DOHH2 (cell line): ENCODE measurements around the gene TXK.

Source experiments
- H3F3A ChIP-seq: fragments of 200-600 bp; sonication (generic), shearing (Covaris generic); 2 replicates; pipeline ENCODE4 v1.6.0; 2016; ENCODE audit warnings: antibody characterized with exemption, mild to moderate bottlenecking; ENCODE audit not compliant: control insufficient read depth, insufficient read depth
- H3K27ac ChIP-seq: fragments of 200-600 bp; sonication (generic); 2 replicates; pipeline ENCODE4 v1.5.1; 2014; ENCODE audit warnings: low read depth, mild to moderate bottlenecking, low read length, moderate library complexity
- H3K27me3 ChIP-seq: fragments of 200-600 bp; sonication (generic); 2 replicates; pipeline ENCODE4 v1.6.1; 2014; ENCODE audit warnings: mild to moderate bottlenecking, low read length, mixed read lengths; ENCODE audit not compliant: control insufficient read depth
- H3K36me3 ChIP-seq: fragments of 200-600 bp; sonication (generic); 2 replicates; pipeline ENCODE4 v1.6.1; 2014; ENCODE audit warnings: mild to moderate bottlenecking, low read length, moderate library complexity, mixed read lengths; ENCODE audit not compliant: control insufficient read depth
- H3K4me1 ChIP-seq: fragments of 200-600 bp; sonication (generic); 2 replicates; pipeline ENCODE4 v1.6.1; 2014; ENCODE audit warnings: mild to moderate bottlenecking, low read length, mixed read lengths; ENCODE audit not compliant: control insufficient read depth
- H3K4me2 ChIP-seq: fragments of 200-600 bp; sonication (generic); 2 replicates; pipeline ENCODE4 v1.6.0; 2014; ENCODE audit warnings: mild to moderate bottlenecking, low read length, moderate library complexity
- H3K4me3 ChIP-seq: fragments of 200-600 bp; sonication (generic); 2 replicates; pipeline ENCODE4 v1.5.1; 2014; ENCODE audit warnings: mild to moderate bottlenecking, low read length, mixed read lengths
- H3K79me2 ChIP-seq: fragments of 200-600 bp; sonication (generic); 2 replicates; pipeline ENCODE4 v1.6.1; 2014; ENCODE audit warnings: mild to moderate bottlenecking, low read length, mixed read lengths; ENCODE audit not compliant: control insufficient read depth
- H3K9me2 ChIP-seq: fragments of 200-600 bp; sonication (generic); replicated peaks from 2 replicates; pipeline ENCODE4 v1.6.1; 2014; ENCODE audit warnings: mild to moderate bottlenecking, low read length, mixed read lengths; ENCODE audit not compliant: control insufficient read depth
- H3K9me3 ChIP-seq: fragments of 200-600 bp; sonication (generic); 2 replicates; pipeline ENCODE4 v1.6.1; 2014; ENCODE audit warnings: antibody characterized with exemption, low read length, mixed read lengths; ENCODE audit not compliant: control insufficient read depth, insufficient read depth
- H4K20me1 ChIP-seq: fragments of 200-600 bp; sonication (generic); 2 replicates; pipeline ENCODE4 v1.6.0; 2014; ENCODE audit warnings: low read depth, mild to moderate bottlenecking, antibody characterized with exemption, low read length, moderate library complexity; ENCODE audit not compliant: control insufficient read depth, insufficient read depth
- CTCF ChIP-seq: fragments of 200-600 bp; sonication (generic); IDR thresholded peaks from one replicate; pipeline ENCODE4 v1.5.1; 2014; ENCODE audit warnings: antibody characterized with exemption, mild to moderate bottlenecking, low read depth, low read length; ENCODE audit not compliant: poor library complexity, severe bottlenecking
- EZH2phosphoT487 ChIP-seq: fragments of 200-600 bp; sonication (generic); IDR thresholded peaks from 2 replicates; pipeline ENCODE4 v1.6.1; 2017; ENCODE audit warnings: borderline replicate concordance, mild to moderate bottlenecking, antibody characterized with exemption, low read length, moderate library complexity, mixed read lengths

TXK gene

GRCh38 chr4:48147621-48148020, 13.6 kb upstream of the TXK start:
- Histone ChIP-seq H3K9me3 (no peaks in the 10 kb centered on the region), H3K4me3 (no peak overlapping the region), H4K20me1 (no peaks in the 10 kb centered on the region), H3K36me3 (peaks cover 57% of the 10 kb centered on the region), H3K4me1 (no peaks in the 10 kb centered on the region), H3K4me2 (no peak overlapping the region), H3K79me2 (no peaks in the 10 kb centered on the region), H3K9me2 (no peaks in the 10 kb centered on the region), H3F3A (no peaks in the 10 kb centered on the region), H3K27me3 (no peaks in the 10 kb centered on the region), H3K27ac (no peak overlapping the region)
- TF ChIP-seq CTCF, result no peak
- TF ChIP-seq EZH2phosphoT487, result no peak

GRCh38 chr4:48141048-48141447, 7.0 kb upstream of the TXK start:
- H3K36me3 ChIP-seq, result peaks cover 56% of the 10 kb centered on the region
- no peaks in the 10 kb centered on the region for H3K9me3 ChIP-seq
- H3K27ac ChIP-seq, result no peak overlapping the region
- H3K27me3 ChIP-seq, result no peaks in the 10 kb centered on the region
- TF ChIP-seq EZH2phosphoT487, result no peak
- TF ChIP-seq CTCF, result peak; percentile 47
- H3K4me2 ChIP-seq, result no peak overlapping the region
- no peaks in the 10 kb centered on the region for H3K79me2 ChIP-seq
- H3K9me2 ChIP-seq, result no peaks in the 10 kb centered on the region
- H3F3A ChIP-seq, result no peaks in the 10 kb centered on the region
- 0 out of 2 replicates have a peak, but pooled peaks cover 3% of the 10 kb centered on the region for H4K20me1 ChIP-seq
- peaks cover 26% of the 10 kb centered on the region for H3K4me1 ChIP-seq
- H3K4me3 ChIP-seq, result no peak overlapping the region

GRCh38 chr4:48139691-48140090, 5.6 kb upstream of the TXK start:
- Histone ChIP-seq H3K27ac (peak overlapping the region; percentile 37), H3K79me2 (no peaks in the 10 kb centered on the region)

More at GRCh38 chr4:48139691-48140090, 5.6 kb upstream of the TXK start:
- H3K36me3 ChIP-seq, result peaks cover 57% of the 10 kb centered on the region
- no peak for TF ChIP-seq EZH2phosphoT487
- TF ChIP-seq CTCF, result no peak
- no peaks in the 10 kb centered on the region for H3K27me3 ChIP-seq
- H4K20me1 ChIP-seq, result 0 out of 2 replicates have a peak, but pooled peaks cover 3% of the 10 kb centered on the region
- H3K4me2 ChIP-seq, result peak overlapping the region; percentile 35
- H3K4me1 ChIP-seq, result peaks cover 26% of the 10 kb centered on the region
- no peaks in the 10 kb centered on the region for H3K9me3 ChIP-seq
- no peak overlapping the region for H3K4me3 ChIP-seq
- H3K9me2 ChIP-seq, result no peaks in the 10 kb centered on the region
- no peaks in the 10 kb centered on the region for H3F3A ChIP-seq
